Body of pancreas (tissue), 4 donors: Measurements from ENCODE around the gene SIK2. TPM values are rescaled to one million over a fixed set of nuclear protein-coding genes. Genes with fewer than 3 reads are reported as not detected.

Experiments used
- ATAC-seq: fragments of 150-250 bp; one replicate; pipeline ENCODE4 v1.9.1; 2016
- DNase-seq, 4 donors: peaks; one replicate each; pipeline ENCODE4 v3.0.0-alpha.2; 2019
- H3K27ac ChIP-seq, 4 donors: fragments of 200-600 bp; sonication (generic); 1 replicate in 3 of 4; 2 replicates in 1 of 4; pipeline versions ENCODE4 v1.5.1 to v1.6.1; 2016 to 2019; ENCODE audit warnings: mild to moderate bottlenecking in 1 of 4, mixed read lengths in 1 of 4, moderate library complexity in 1 of 4
- H3K27me3 ChIP-seq, 2 donors: fragments of 200-600 bp; sonication (generic); one replicate each; pipeline ENCODE4 v1.6.0; 2016; ENCODE audit warnings: mild to moderate bottlenecking in 1 of 2
- H3K36me3 ChIP-seq, 2 donors: fragments of 200-600 bp; sonication (generic); replicated peaks in 1 of 2; 2 replicates each; pipeline ENCODE4 v1.5.1; 2016; ENCODE audit warnings: low read depth in 2 of 2; ENCODE audit not compliant: insufficient read depth in 1 of 2
- H3K4me1 ChIP-seq: fragments of 200-600 bp; sonication (generic); one replicate; pipeline ENCODE4 v1.6.0; 2016
- H3K4me3 ChIP-seq, 2 donors: fragments of 200-600 bp; sonication (generic); 1 replicate in 1 of 2; 2 replicates in 1 of 2; pipeline ENCODE4 v1.5.1; 2016 to 2019
- H3K9me3 ChIP-seq, 3 donors: fragments of 200-600 bp; sonication (generic); 1 replicate in 2 of 3; 2 replicates in 1 of 3; pipeline ENCODE4 v1.5.1; 2016
- CTCF ChIP-seq, 7 experiments: fragments of 450-650 bp in 4 of 7; fragments of 200-600 bp in 3 of 7; sonication (generic) in 3 of 7; IDR thresholded peaks; one replicate each; pipeline ENCODE4 v1.5.1; 2016 to 2019; ENCODE audit warnings: antibody characterized with exemption in 7 of 7
- POLR2A ChIP-seq, 3 donors: fragments of 450-650 bp; IDR thresholded peaks; one replicate each; pipeline ENCODE4 v1.6.1; 2016; ENCODE audit warnings: antibody characterized with exemption in 3 of 3, mild to moderate bottlenecking in 2 of 3
- WGBS, 2 donors: methylation state at CpG; one replicate each; pipeline ENCODE4 v1.1.5; 2017; 5-methylcytosine and 5-hydroxymethylcytosine counted together
- intact Hi-C: fragments of 100-400 bp; cut with DNase I; formaldehyde crosslinking; loops from one replicate; pipeline ENCODE4 v1.15.1; 2023
- total RNA-seq, 2 donors: library from RNA; depleted of rRNA; stranded (reverse); fragments of >200 nt; gene quantifications; one replicate each; pipeline ENCODE4 v1.1.0, GENCODE V29; 2016

Gene SIK2
- total RNA-seq, 2 donors from 2014 or later = 15.3 to 16.5 TPM

GRCh38 chr11:111671383-111671782 is 69.1 kb downstream of the SIK2 start:
- Histone ChIP-seq H3K9me3 (no peaks in the 10 kb centered on the region), H3K36me3 (no peaks in the 10 kb centered on the region), H3K27me3 (no peaks in the 10 kb centered on the region), H3K4me3 (no peak overlapping the region), H3K27ac (no peak overlapping the region), H3K4me1 (no peaks in the 10 kb centered on the region)
- DNase-seq (no peak), ATAC-seq (no peak)
- intact Hi-C loops = no loop called here
- 100% methylated on average over 1 of the region's 1 CpG; no CpG with 5 or more reads in 1 of the 2 donors for WGBS, 2 donors
- TF ChIP-seq CTCF (IDR thresholded peaks at IDR 0.05) (no peak), POLR2A (IDR thresholded peaks at IDR 0.05) (no peak)

GRCh38 chr11:111672949-111673348 is 70.7 kb downstream of the SIK2 start:
- Histone ChIP-seq H3K27me3 (no peaks in the 10 kb centered on the region), H3K27ac (no peak overlapping the region), H3K4me3 (no peak overlapping the region), H3K4me1 (no peaks in the 10 kb centered on the region), H3K9me3 (no peaks in the 10 kb centered on the region), H3K36me3 (no peaks in the 10 kb centered on the region)
- no peak for TF ChIP-seq POLR2A (IDR thresholded peaks at IDR 0.05)
- no peak for TF ChIP-seq CTCF (IDR thresholded peaks at IDR 0.05)
- no peak for ATAC-seq
- intact Hi-C loops = no loop called here
- no peak for DNase-seq
- WGBS, 2 donors = 71 to 76% methylated on average over 1 of the region's 1 CpG

- no peaks in the 10 kb centered on the region for H3K4me1 ChIP-seq
- no peak for ATAC-seq
- H3K27ac ChIP-seq = no peak overlapping the region
- no peak for TF ChIP-seq POLR2A (IDR thresholded peaks at IDR 0.05)
- no peak for TF ChIP-seq CTCF (IDR thresholded peaks at IDR 0.05)
- H3K27me3 ChIP-seq = no peaks in the 10 kb centered on the region
- H3K4me3 ChIP-seq = no peak overlapping the region
- no peaks in the 10 kb centered on the region for H3K36me3 ChIP-seq
- no peak for DNase-seq
- WGBS, 2 donors = 87 to 96% methylated on average over 1 of the region's 1 CpG
- intact Hi-C loops = no loop called here
- no peaks in the 10 kb centered on the region for H3K9me3 ChIP-seq
These were observed 72.7 kb downstream of the SIK2 start for GRCh38 chr11:111674941-111675340.

GRCh38 chr11:111675891-111676290 is 73.6 kb downstream of the SIK2 start:
- WGBS, 2 donors = 92 to 93% methylated on average over 2 of the region's 2 CpGs
- no peaks in the 10 kb centered on the region for H3K9me3 ChIP-seq
- intact Hi-C loops = no loop called here
- no peaks in the 10 kb centered on the region for H3K36me3 ChIP-seq
- H3K27me3 ChIP-seq = no peaks in the 10 kb centered on the region
- TF ChIP-seq CTCF (IDR thresholded peaks at IDR 0.05) (no peak), POLR2A (IDR thresholded peaks at IDR 0.05) (no peak)
- ATAC-seq (no peak), DNase-seq (no peak)
- no peak overlapping the region for H3K27ac ChIP-seq
- no peaks in the 10 kb centered on the region for H3K4me1 ChIP-seq
- no peak overlapping the region for H3K4me3 ChIP-seq

GRCh38 chr11:111676878-111677585 is 74.8 kb downstream of the SIK2 start:
- TF ChIP-seq CTCF (IDR thresholded peaks at IDR 0.05) = no peak
- no peak for TF ChIP-seq POLR2A (IDR thresholded peaks at IDR 0.05)
- DNase-seq = no peak
- intact Hi-C loops = no loop called here
- H3K27me3 ChIP-seq = no peaks in the 10 kb centered on the region
- no peak for ATAC-seq
- no peaks in the 10 kb centered on the region for H3K4me1 ChIP-seq
- H3K4me3 ChIP-seq = no peak overlapping the region
- H3K36me3 ChIP-seq = no peaks in the 10 kb centered on the region
- no peak overlapping the region for H3K27ac ChIP-seq
- WGBS, 2 donors = 84 to 90% methylated on average over 4 of the region's 4 CpGs
- no peaks in the 10 kb centered on the region for H3K9me3 ChIP-seq
